HG03457 (cell line): ENCODE measurements around the gene ANXA7.
"Not testable (repeated sequence)": the region's sequence is repeated elsewhere in the genome, so short reads cannot be mapped to it uniquely, and the experiment has no call there.

Experiments
- ATAC-seq: cut with Tn5 transposase; IDR thresholded peaks from one replicate; pipeline ENCODE4 v1.9.1; 2021; ENCODE audit warnings: moderate number of reproducible peaks; ENCODE audit not compliant: unreplicated experiment

ANXA7 gene

DNA sequence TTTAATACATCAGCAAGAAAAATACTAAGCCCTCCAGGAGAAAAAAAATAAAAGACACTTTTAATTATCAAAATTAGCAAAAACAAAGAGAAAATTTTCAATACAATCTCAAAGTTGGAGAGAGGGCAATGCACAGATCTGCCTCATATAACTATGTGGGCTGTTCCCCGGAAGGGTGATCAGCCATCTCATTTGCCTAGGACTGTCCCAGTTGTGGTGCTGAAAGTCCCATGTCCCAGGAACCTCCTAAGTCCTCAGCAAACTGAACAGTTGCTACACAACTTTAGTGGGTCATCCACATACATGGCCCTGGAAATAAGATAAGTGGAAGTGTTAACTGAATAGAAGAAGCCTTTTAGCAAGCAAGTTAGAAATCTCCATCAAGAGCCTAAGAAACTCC lies 69.6 kb downstream of the ANXA7 start:
- no peak for ATAC-seq

DNA sequence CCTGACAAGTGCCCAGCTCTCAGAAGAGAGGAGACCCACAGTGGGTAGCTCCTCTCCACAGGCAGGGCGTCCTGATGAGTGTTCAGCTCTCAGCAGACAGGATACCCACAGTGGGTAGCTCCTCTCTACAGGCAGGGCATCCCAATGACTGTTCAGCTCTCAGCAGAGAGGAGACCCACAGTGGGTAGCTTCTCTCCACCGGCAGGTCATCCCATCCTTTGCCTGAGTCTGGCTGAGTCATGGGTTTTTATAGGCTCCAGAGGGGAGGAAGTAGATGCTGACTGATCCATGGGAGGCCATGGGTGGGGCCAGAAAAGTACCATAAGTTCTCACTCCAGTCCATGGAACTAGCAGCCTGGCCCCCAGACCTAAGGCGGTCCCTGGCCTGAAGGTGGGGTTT lies 73.7 kb downstream of the ANXA7 start:
- no peak for ATAC-seq

DNA sequence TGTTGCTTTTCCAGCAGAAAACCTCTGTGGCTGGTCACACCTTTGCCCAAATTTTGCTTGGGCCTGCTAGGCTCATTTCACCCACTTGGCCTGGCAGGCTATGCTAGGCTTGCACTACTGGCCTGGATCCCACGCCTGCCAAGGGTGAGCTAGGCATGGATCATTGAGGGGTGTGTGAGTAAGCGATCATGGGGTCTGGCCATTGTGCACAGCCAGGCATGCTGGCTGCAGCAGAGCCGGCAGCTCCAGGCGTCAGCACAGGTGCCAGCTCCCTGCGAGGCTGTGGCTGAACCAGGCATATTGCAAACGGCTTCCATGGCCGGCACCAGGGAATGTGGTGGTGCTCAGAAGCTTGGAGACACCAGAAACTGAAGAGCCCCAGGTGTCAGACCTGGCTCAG lies 74.4 kb downstream of the ANXA7 start:
- no peak for ATAC-seq

DNA sequence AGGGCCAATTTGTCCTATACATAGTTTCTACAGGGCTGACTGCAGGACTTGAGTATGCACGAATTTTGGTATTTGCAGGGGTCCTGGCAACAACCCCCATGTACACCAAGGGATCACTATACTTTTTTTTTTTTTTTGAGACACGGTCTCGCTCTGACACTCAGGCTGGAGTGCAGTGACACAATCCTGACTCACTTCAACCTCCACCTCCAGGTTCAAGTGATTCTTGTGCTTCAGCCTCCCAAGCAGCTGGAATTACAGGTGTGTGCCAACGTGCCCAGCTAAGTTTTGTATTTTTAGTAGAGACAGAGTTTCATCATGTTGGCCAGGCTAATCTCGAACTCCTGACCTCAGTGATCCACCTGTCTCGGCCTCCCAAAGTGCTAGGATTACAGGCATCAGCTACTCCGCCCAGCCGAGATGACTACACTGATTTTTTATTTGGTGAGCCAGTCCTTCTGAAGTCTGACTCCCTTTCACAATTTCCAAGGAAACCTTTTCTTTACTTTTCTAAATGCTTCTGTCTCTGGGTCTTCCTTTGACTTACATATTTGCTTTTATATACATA lies 75.0 kb downstream of the ANXA7 start:
- ATAC-seq = no peak

DNA sequence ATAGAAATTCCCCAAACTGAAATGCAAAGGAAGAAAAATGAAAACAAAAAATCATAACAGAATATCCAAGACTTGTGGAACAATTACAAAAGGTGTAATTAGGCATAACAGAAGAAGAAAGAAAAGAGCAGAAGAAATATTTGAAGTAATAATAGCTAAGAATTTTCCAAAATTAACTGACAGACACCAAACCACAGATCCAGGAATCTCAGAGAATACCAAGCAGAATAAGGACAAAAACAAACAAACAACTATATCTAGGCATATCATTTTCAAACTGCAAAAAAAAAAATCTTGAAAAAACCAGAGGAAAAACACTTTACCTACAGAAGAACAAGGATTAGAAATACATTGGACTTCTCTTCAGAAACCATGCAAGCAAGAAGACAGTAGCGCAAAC lies 80.7 kb downstream of the ANXA7 start:
- ATAC-seq = no peak

DNA sequence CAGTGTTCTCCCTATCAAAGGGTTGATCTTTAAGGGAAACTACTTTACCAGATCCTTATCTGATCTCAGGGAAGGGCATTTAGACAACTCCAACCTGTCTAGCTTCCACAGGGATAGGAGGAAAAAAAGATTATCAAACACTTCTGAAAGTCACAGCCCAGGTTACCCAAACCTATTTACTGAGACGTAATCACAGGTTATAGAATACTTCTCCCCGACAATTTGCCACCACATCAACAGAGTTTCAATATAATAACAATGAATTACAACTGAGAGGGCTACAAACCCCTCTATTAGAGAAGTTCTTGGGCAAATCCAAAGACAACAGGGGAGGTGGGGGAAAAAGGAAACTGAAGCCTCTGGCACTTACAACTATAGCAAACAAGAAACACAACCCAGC lies 81.5 kb downstream of the ANXA7 start:
- ATAC-seq = no peak

DNA sequence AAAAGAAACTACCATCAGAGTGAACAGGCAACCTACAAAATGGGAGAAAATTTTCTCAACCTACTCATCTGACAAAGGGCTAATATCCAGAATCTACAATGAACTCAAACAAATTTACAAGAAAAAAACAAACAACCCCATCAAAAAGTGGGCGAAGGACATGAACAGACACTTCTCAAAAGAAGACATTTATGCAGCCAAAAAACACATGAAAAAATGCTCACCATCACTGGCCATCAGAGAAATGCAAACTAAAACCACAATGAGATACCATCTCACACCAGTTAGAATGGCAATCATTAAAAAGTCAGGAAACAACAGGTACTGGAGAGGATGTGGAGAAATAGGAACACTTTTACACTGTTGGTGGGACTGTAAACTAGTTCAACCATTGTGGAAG lies 85.3 kb downstream of the ANXA7 start:
- ATAC-seq = not testable (repeated sequence)

DNA sequence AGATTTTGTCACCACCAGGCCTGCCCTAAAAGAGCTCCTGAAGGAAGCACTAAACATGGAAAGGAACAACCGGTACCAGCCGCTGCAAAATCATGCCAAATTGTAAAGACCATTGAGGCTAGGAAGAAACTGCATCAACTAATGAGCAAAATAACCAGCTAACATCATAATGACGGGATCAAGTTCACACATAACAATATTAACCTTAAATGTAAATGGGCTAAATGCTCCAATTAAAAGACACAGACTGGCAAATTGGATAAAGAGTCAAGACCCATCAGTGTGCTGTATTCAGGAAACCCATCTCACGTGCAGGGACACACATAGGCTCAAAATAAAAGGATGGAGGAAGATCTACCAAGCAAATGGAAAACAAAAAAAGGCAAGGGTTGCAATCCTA lies 88.6 kb downstream of the ANXA7 start:
- not testable (repeated sequence) for ATAC-seq
